NB4 (cell line): ENCODE measurements around the gene FAM83G.
"Not testable (repeated sequence)": the region's sequence is repeated elsewhere in the genome, so short reads cannot be mapped to it uniquely, and the experiment has no call there.

ENCODE experiments used
- DNase-seq: peaks from one replicate; pipeline ENCODE4 v3.0.0; 2010; ENCODE audit warnings: low read depth
- H3K4me3 ChIP-seq: one replicate; pipeline ENCODE4 v1.5.1; 2011; ENCODE audit warnings: mild to moderate bottlenecking, low read depth, low read length, moderate library complexity
- MYC ChIP-seq: IDR thresholded peaks from 2 replicates; pipeline ENCODE4 v1.6.1; 2011; ENCODE audit warnings: low read depth, low read length
- POLR2A ChIP-seq: IDR thresholded peaks from 2 replicates; pipeline ENCODE4 v1.6.1; 2011; ENCODE audit warnings: mild to moderate bottlenecking; ENCODE audit not compliant: insufficient read length; ENCODE audit errors: extremely low read depth
- TF ChIP-seq, protein P1 (sequence below): IDR thresholded peaks from 2 replicates; pipeline ENCODE4 v1.6.1; 2011; ENCODE audit warnings: low read depth, low read length
- TF ChIP-seq, protein P2 (sequence below): IDR thresholded peaks from one replicate; pipeline ENCODE4 v1.5.1; 2012; ENCODE audit warnings: low read depth, low read length

Gene FAM83G

DNA sequence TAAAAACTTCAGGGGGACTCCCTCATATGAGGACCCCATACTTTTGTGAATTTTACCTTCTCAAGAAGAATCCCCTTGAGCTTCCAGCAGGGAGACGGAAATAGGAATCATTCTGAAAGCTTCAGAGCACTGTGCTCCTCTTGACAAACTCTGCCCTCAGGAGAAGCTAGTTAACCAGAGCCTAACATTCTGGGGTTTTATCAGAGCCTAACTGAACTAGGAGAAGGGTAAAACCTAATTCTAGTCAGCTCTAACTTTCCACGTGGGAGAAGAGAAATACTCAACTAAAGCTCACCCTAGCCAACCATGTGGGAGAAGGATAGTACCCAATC lies 65.9 kb downstream of the FAM83G start:
- DNase-seq, result no peak
- TF ChIP-seq POLR2A, result no peak
- TF ChIP-seq, protein P1, sequence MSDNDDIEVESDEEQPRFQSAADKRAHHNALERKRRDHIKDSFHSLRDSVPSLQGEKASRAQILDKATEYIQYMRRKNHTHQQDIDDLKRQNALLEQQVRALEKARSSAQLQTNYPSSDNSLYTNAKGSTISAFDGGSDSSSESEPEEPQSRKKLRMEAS, result no peak
- no peak overlapping the region for H3K4me3 ChIP-seq

DNA sequence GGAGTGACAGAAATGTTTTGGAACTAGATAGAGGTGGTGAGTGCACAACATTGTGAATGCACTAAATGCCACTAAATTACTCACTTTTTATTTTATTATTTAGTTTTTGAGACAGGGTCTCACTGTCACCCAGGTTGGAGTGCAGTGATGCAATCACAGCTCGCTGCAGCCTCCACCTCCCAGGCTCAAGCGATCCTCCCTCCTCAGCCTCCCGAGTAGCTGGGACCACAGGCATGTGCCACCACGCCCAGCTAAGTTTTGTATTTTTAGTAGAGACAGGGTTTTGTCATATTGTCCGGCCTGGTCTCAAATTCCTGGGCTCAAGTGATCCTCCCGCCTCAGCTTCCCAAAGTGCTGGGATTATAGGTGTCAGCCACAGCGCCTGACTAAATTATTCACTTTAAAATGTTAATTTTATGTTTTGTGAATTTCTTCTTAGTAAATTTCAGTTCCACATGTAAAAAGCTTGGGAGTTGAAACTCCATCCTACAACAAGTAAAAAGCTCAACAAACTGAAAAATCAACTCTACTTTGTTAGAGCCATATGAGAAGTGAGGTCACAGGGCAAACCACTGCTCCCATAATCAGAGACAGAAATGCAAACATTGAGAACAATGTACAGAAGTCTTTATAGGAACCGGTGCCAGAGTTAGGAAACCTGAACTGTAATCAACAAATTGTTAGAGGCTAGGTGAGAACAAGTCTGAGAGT lies 66.4 kb downstream of the FAM83G start:
- no peak for DNase-seq
- H3K4me3 ChIP-seq, result no peak overlapping the region
- TF ChIP-seq, protein P2, sequence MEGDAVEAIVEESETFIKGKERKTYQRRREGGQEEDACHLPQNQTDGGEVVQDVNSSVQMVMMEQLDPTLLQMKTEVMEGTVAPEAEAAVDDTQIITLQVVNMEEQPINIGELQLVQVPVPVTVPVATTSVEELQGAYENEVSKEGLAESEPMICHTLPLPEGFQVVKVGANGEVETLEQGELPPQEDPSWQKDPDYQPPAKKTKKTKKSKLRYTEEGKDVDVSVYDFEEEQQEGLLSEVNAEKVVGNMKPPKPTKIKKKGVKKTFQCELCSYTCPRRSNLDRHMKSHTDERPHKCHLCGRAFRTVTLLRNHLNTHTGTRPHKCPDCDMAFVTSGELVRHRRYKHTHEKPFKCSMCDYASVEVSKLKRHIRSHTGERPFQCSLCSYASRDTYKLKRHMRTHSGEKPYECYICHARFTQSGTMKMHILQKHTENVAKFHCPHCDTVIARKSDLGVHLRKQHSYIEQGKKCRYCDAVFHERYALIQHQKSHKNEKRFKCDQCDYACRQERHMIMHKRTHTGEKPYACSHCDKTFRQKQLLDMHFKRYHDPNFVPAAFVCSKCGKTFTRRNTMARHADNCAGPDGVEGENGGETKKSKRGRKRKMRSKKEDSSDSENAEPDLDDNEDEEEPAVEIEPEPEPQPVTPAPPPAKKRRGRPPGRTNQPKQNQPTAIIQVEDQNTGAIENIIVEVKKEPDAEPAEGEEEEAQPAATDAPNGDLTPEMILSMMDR, result no peak
- no peak for TF ChIP-seq POLR2A
- TF ChIP-seq, protein P1, result no peak
- no peak for TF ChIP-seq MYC

DNA sequence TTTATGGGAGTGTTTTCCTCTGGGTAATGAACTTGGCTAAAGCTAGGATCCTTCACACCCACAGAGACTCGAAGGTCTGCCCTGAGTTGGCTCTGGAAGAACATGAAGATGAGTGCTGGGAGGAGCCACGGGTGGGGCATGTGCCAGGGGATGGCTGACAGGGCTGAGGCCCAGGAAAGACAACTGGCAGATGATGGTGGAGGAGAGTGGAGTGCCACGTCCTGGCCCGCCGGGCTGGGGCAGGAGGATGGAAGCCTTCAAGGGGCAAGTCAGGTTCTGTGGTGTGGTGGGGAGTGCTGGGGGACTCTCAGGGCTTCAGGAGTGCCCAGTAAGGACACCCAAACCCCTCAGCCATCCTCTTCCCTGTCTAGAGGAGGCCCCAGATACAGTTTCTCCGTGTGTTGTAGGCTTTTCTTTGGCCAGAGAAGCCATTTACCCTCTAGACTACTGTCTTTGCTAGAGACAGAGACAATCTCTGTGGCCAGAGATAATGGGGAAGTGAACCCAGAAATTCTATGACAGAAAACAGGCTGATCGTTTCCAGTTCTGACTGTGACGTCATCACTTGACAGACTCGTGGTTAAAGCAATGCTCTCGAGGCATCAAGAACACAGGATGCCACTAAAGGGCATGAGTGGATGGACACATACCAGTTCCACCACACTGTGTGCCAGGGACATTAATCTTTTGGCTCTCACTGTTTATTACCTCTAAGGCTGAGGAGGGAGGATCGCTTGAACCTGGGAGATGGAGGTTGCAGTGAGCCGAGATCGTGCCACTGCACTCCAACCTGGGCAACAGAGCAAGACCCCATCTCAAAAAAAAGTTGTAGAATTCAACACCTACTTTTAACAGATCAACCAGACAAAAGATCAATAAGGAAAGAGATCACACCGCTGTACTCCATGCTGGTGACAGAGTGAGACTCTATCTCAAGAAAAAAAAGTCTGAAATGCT lies 71.2 kb downstream of the FAM83G start:
- no peak overlapping the region for H3K4me3 ChIP-seq
- peak; percentile 34 for DNase-seq
- TF ChIP-seq MYC (no peak), POLR2A (no peak)
- TF ChIP-seq, protein P1, result no peak
- TF ChIP-seq, protein P2, result no peak

DNA sequence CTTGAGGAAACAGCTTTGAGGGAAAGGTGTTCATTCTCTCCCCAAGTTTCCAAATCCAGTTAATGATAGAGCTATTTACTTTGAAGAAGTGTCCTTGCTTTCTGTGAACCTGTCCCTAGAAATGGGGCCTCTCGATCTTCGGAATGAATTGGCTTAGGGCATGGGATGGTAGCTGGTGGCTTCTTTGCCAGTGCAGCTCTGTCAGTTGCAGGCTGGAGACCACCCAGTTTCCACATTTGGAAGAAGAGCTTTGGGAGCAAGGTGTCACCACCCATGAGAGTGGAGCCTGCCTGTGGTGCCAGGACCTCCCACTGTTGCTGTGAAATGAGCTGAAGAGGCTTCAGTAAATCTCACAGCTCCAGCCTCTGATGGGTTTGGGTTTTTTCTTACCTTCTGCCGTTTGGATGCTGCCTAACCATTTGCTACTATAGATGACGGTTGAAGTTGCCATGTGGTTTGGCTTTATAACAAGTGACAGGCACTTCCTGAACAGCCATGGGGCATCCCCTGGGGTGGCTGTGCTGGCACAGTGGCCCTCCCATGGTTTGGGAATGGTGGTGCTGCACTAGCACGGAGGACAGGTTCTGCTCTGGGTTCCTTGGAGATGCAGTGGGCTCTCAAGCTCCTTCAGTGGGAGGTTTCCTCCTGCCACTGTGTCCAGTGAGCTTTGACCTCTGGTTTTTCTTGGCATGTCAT lies 72.1 kb downstream of the FAM83G start:
- DNase-seq, result no peak
- TF ChIP-seq MYC, result no peak
- no peak overlapping the region for H3K4me3 ChIP-seq

DNA sequence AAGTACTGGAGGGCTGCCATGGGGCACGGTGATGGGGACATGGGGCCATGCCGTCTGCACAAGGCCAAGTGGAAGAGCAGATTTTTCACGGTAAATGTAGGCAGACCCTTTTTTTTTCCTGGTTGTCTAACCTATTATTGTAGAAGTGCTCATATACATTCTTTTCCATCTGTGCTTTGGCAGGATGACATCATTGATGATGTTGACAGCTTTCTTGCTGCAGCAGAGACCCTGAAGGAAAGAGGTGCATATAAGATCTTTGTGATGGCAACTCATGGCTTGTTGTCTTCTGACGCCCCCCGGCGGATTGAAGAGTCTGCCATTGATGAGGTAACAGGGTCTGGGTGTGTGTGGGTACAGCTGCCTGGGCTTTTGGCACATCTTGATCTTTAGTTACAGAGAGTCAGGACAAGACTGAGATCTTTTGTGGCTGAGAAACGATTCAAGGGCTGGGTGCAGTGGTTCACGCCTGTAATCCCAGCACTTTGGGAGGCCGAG lies 75.9 kb downstream of the FAM83G start:
- H3K4me3 ChIP-seq, result no peak overlapping the region
- DNase-seq, result no peak
- TF ChIP-seq MYC, result no peak

DNA sequence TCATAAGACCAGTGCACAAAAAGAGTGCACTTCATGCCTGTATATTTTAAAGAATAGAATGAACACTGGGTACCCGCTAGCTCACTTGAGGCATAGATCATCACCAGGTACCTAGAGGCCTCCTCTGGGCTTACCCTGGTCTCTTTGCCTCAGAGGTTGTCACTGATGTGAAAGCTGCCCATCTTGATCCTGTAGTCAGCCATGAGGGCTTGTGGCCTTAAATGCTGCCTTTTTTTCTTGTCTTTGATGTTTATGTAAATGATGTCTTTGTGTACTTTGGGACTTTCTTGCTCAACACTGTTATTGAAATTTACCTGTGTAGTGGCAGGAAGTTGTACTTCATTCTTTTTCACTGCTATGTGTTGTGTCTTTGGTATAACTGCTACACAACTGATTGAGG lies 79.4 kb downstream of the FAM83G start:
- no peak for DNase-seq
- TF ChIP-seq, protein P2, result no peak
- TF ChIP-seq MYC (no peak), POLR2A (no peak)
- TF ChIP-seq, protein P1, result no peak

DNA sequence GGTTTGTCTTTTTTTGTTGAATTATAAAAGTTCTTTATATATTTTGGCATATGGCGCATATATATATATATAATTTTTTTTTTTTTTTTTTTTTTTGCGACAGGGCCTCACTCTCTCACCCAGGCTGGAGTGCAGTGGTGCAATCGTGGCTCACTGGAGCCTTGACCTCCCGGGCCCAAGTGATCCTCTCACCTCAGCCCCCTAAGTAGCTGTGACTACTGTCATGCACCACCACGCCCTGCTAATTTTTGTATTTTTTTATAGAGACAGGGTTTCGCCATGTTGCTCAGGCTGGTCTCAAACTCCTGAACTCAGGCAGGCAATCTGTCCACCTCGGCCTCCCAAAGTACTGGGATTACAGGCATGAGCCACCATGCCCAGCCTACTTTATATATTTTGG lies 82.0 kb downstream of the FAM83G start:
- H3K4me3 ChIP-seq, DNase-seq: not testable (repeated sequence)

More for the DNA sequence above, 79.4 kb downstream of the FAM83G start:
- no peak overlapping the region for H3K4me3 ChIP-seq
